ENCODE measurements around the gene PYROXD2.

PYROXD2 gene

GRCh38 chr10:98364432-98365102 lies 50.4 kb downstream of the PYROXD2 start:
- in situ Hi-C loops (cut with MboI; ENCODE audit: low pct_unique_long_range_greater_than_20kb, low sequenced_read_pairs, unreplicated experiment): no loop called here
- no peak for DNase-seq (ENCODE audit: low spot score)
- TF ChIP-seq CTCF (IDR thresholded peaks at IDR 0.05; ENCODE audit: extremely low read depth, insufficient read depth, missing control alignments): no peak

GRCh38 chr10:98363220-98363619 lies 51.8 kb downstream of the PYROXD2 start:
- TF ChIP-seq CTCF (IDR thresholded peaks at IDR 0.05; ENCODE audit: extremely low read depth, insufficient read depth, missing control alignments): no peak

GRCh38 chr10:98361131-98362025 lies 53.6 kb downstream of the PYROXD2 start:
- in situ Hi-C loops (cut with MboI; ENCODE audit: low pct_unique_long_range_greater_than_20kb, low sequenced_read_pairs, unreplicated experiment): no loop called here
- no peak for TF ChIP-seq CTCF (IDR thresholded peaks at IDR 0.05; ENCODE audit: extremely low read depth, insufficient read depth, missing control alignments)
- peak; percentile 39 for DNase-seq (ENCODE audit: low spot score)

More at GRCh38 chr10:98363220-98363619, 51.8 kb downstream of the PYROXD2 start:
- in situ Hi-C loops (cut with MboI; ENCODE audit: low pct_unique_long_range_greater_than_20kb, low sequenced_read_pairs, unreplicated experiment): no loop called here
- DNase-seq (ENCODE audit: low spot score): no peak

GRCh38 chr10:98357194-98357822 lies 57.7 kb downstream of the PYROXD2 start:
- DNase-seq (ENCODE audit: low spot score): no peak
- in situ Hi-C loops (cut with MboI; ENCODE audit: low pct_unique_long_range_greater_than_20kb, low sequenced_read_pairs, unreplicated experiment): no loop called here

GRCh38 chr10:98354491-98354890 lies 60.5 kb downstream of the PYROXD2 start:
- in situ Hi-C loops (cut with MboI; ENCODE audit: low pct_unique_long_range_greater_than_20kb, low sequenced_read_pairs, unreplicated experiment): no loop called here
- no peak for TF ChIP-seq CTCF (IDR thresholded peaks at IDR 0.05; ENCODE audit: extremely low read depth, insufficient read depth, missing control alignments)
- DNase-seq (ENCODE audit: low spot score): no peak

More at GRCh38 chr10:98357194-98357822, 57.7 kb downstream of the PYROXD2 start:
- TF ChIP-seq CTCF (IDR thresholded peaks at IDR 0.05; ENCODE audit: extremely low read depth, insufficient read depth, missing control alignments): no peak

- no peak for TF ChIP-seq CTCF (IDR thresholded peaks at IDR 0.05; ENCODE audit: extremely low read depth, insufficient read depth, missing control alignments)
- in situ Hi-C loops (cut with MboI; ENCODE audit: low pct_unique_long_range_greater_than_20kb, low sequenced_read_pairs, unreplicated experiment): no loop called here
- no peak for DNase-seq (ENCODE audit: low spot score)
Observed at GRCh38 chr10:98353170-98353569, 61.8 kb downstream of the PYROXD2 start.
